Cerebellar cortex (tissue), 1 donor: ENCODE results near the gene STAMBPL1.
A peak's percentile ranks its signal among the peaks of the same experiment; 100 is the strongest.
"Not testable (repeated sequence)": the region's sequence is repeated elsewhere in the genome, so short reads cannot be mapped to it uniquely, and the experiment has no call there.

ENCODE experiments used
- DNase-seq: peaks from one replicate; pipeline ENCODE4 v3.0.0-alpha.2; 2015; ENCODE audit warnings: low spot score

Gene STAMBPL1

GRCh38 chr10:88857831-88858230 lies 22.2 kb upstream of the STAMBPL1 start:
- DNase-seq: no peak

GRCh38 chr10:88858491-88858890 lies 21.6 kb upstream of the STAMBPL1 start:
- no peak for DNase-seq

GRCh38 chr10:88861036-88861435 lies 19.0 kb upstream of the STAMBPL1 start:
- no peak for DNase-seq

- DNase-seq: no peak
Measured at GRCh38 chr10:88865281-88865876, 14.7 kb upstream of the STAMBPL1 start.

- no peak for DNase-seq
Measured at GRCh38 chr10:88866454-88866853, 13.6 kb upstream of the STAMBPL1 start.

- no peak for DNase-seq
Measured at GRCh38 chr10:88870089-88870488, 10.0 kb upstream of the STAMBPL1 start.

GRCh38 chr10:88873757-88874156 lies 6.3 kb upstream of the STAMBPL1 start:
- DNase-seq: no peak

GRCh38 chr10:88874281-88874680 lies 5.8 kb upstream of the STAMBPL1 start:
- no peak for DNase-seq

- no peak for DNase-seq
Measured at GRCh38 chr10:88875081-88875480, 5.0 kb upstream of the STAMBPL1 start.

GRCh38 chr10:88877298-88877697 lies 2.7 kb upstream of the STAMBPL1 start:
- DNase-seq: no peak

- peak; percentile 73 for DNase-seq
Measured at GRCh38 chr10:88880282-88881076, 434 bp downstream of the STAMBPL1 start.

GRCh38 chr10:88881320-88881719 lies 1.3 kb downstream of the STAMBPL1 start:
- DNase-seq: peak; percentile 50

- DNase-seq: peak; percentile 27
Measured at GRCh38 chr10:88881922-88882645, 2.0 kb downstream of the STAMBPL1 start.

GRCh38 chr10:88882646-88883447 lies 2.8 kb downstream of the STAMBPL1 start:
- DNase-seq: not testable (repeated sequence)

- no peak for DNase-seq
Measured at GRCh38 chr10:88883448-88883809, 3.4 kb downstream of the STAMBPL1 start.

GRCh38 chr10:88886557-88886956 lies 6.5 kb downstream of the STAMBPL1 start:
- DNase-seq: no peak

GRCh38 chr10:88888810-88889445 lies 8.9 kb downstream of the STAMBPL1 start:
- no peak for DNase-seq

GRCh38 chr10:88889559-88890337 lies 9.7 kb downstream of the STAMBPL1 start:
- DNase-seq: no peak

- DNase-seq: no peak
Measured at GRCh38 chr10:88890681-88891381, 10.8 kb downstream of the STAMBPL1 start.
